Stimulated activated naive CD4-positive, alpha-beta T cell (primary cell): ENCODE measurements around the gene PATL1.

ENCODE experiments used
- DNase-seq, 6 experiments: peaks; one replicate each; lab custom pipeline; 2025; lab: John Stamatoyannopoulos, UW

PATL1 gene

GRCh38 chr11:59615120-59615636 is 53.7 kb downstream of the PATL1 start:
- peak; percentile 66 to 76 (median 72) for DNase-seq

GRCh38 chr11:59614277-59615119 is 54.3 kb downstream of the PATL1 start:
- DNase-seq: no peak

GRCh38 chr11:59611570-59612565 is 57.0 kb downstream of the PATL1 start:
- DNase-seq: no peak

GRCh38 chr11:59610289-59610688 is 58.5 kb downstream of the PATL1 start:
- no peak for DNase-seq

GRCh38 chr11:59607703-59608454 is 61.0 kb downstream of the PATL1 start:
- no peak for DNase-seq

GRCh38 chr11:59602432-59602831 is 66.4 kb downstream of the PATL1 start:
- DNase-seq: no peak

- no peak for DNase-seq
Observed at GRCh38 chr11:59601788-59602187, 67.0 kb downstream of the PATL1 start.

- no peak for DNase-seq
Observed at GRCh38 chr11:59600636-59601035, 68.2 kb downstream of the PATL1 start.

GRCh38 chr11:59600234-59600633 is 68.6 kb downstream of the PATL1 start:
- DNase-seq: no peak

- DNase-seq: no peak
Observed at GRCh38 chr11:59598961-59599360, 69.9 kb downstream of the PATL1 start.
